Thymus (tissue), 11 donors: ENCODE results near the gene NOC3L. TPM values are rescaled to one million over a fixed set of nuclear protein-coding genes. Genes with fewer than 3 reads are reported as not detected.

Source experiments
- DNase-seq, 9 donors: peaks; one replicate each; pipeline ENCODE4 v3.0.0-alpha.2; 2013; ENCODE audit warnings: low spot score in 9 of 9, low read depth in 6 of 9, missing footprints in 1 of 9
- H3K27ac ChIP-seq, 2 donors: one replicate each; pipeline ENCODE4 v1.5.1; 2013; ENCODE audit warnings: control low read depth in 1 of 2, low read depth in 1 of 2, low read length in 1 of 2, mild to moderate bottlenecking in 1 of 2, moderate library complexity in 1 of 2
- H3K27me3 ChIP-seq, 2 donors: one replicate each; pipeline ENCODE4 v1.5.1; 2013; ENCODE audit warnings: low read length in 1 of 2; ENCODE audit not compliant: control insufficient read depth in 2 of 2, insufficient read depth in 1 of 2
- H3K36me3 ChIP-seq, 2 donors: one replicate each; pipeline ENCODE4 v1.5.1; 2013; ENCODE audit warnings: low read length in 1 of 2, mild to moderate bottlenecking in 1 of 2, moderate library complexity in 1 of 2; ENCODE audit not compliant: control insufficient read depth in 2 of 2, insufficient read depth in 2 of 2
- H3K4me1 ChIP-seq, 2 donors: one replicate each; pipeline ENCODE4 v1.5.1; 2013; ENCODE audit warnings: low read length in 2 of 2; ENCODE audit not compliant: control insufficient read depth in 2 of 2, insufficient read depth in 2 of 2
- H3K4me3 ChIP-seq, 2 donors: one replicate each; pipeline ENCODE4 v1.5.1; 2013; ENCODE audit warnings: low read length in 2 of 2, control low read depth in 1 of 2, mild to moderate bottlenecking in 1 of 2
- H3K9me3 ChIP-seq, 2 donors: one replicate each; pipeline ENCODE4 v1.5.1; 2013; ENCODE audit warnings: low read length in 1 of 2, mild to moderate bottlenecking in 1 of 2; ENCODE audit not compliant: control insufficient read depth in 2 of 2, insufficient read depth in 1 of 2
- WGBS: extraction: QIAGEN DNeasy Blood & Tissue Kit; methylation state at CpG from one replicate; pipeline ENCODE4 v1.1.7; 2013; 5-methylcytosine and 5-hydroxymethylcytosine counted together
- polyA plus RNA-seq: library from polyadenylated mRNA; stranded (reverse); fragments of 200-250 nt; gene quantifications from one replicate; pipeline ENCODE4 v1.2.3, GENCODE V29; 2013
- total RNA-seq: library from RNA; stranded (reverse); fragments of 120-200 nt; gene quantifications from one replicate; pipeline ENCODE4 v1.2.4, GENCODE V29; 2013
- donor health status: healthy.

NOC3L gene
- total and polyA plus RNA-seq, 2 donors, result 13.2 to 21.1 TPM

- H3K36me3 ChIP-seq, result peaks cover 0 to 9% of the 10 kb centered on the region in 2 donors
- no peaks in the 10 kb centered on the region for H3K9me3 ChIP-seq
- H3K27me3 ChIP-seq, result no peaks in the 10 kb centered on the region
- H3K27ac ChIP-seq, result no peak overlapping the region
- 99% methylated on average over 7 of the region's 7 CpGs for WGBS
- no peak for DNase-seq
- no peak overlapping the region for H3K4me3 ChIP-seq
- H3K4me1 ChIP-seq, result no peaks in the 10 kb centered on the region
Observed at GRCh38 chr10:94324609-94325233, 38.0 kb downstream of the NOC3L start.

DNA sequence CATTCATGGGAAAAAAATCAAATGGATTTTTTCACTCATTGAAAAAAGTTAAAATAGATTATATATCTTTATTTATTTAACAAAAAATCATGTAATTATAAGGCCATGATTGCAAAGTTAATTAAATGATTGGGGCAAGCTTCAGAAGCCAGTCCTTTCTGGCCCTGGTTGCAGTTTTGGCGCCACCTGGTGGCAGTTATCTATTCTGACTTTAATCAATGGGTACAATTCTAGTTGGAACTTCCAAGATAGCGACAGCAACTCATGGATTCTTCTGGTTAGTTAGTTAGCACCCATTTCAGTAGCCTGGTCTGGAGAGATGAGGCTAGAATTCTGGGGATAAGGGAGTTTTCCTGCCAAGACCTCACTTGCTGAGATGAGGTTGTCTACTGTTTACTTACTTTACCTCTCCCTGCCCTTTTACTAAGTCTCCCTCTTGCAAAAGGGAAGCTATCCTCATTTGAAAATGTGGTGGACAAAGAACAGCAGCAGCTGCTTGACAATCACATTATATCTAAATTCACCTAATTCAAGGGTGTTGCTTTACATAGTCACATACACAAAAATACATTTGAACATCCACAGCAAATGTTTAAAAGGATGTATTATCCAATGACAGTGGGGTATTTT, 42.3 kb downstream of the NOC3L start:
- no peak overlapping the region for H3K4me3 ChIP-seq
- peaks cover 0 to 9% of the 10 kb centered on the region in 2 donors for H3K36me3 ChIP-seq
- no peaks in the 10 kb centered on the region for H3K27me3 ChIP-seq
- 34% methylated on average over 2 of the region's 2 CpGs for WGBS
- H3K27ac ChIP-seq, result no peak overlapping the region
- no peaks in the 10 kb centered on the region for H3K4me1 ChIP-seq
- peak; percentile 23 to 67 (median 41) for DNase-seq
- H3K9me3 ChIP-seq, result no peaks in the 10 kb centered on the region

DNA sequence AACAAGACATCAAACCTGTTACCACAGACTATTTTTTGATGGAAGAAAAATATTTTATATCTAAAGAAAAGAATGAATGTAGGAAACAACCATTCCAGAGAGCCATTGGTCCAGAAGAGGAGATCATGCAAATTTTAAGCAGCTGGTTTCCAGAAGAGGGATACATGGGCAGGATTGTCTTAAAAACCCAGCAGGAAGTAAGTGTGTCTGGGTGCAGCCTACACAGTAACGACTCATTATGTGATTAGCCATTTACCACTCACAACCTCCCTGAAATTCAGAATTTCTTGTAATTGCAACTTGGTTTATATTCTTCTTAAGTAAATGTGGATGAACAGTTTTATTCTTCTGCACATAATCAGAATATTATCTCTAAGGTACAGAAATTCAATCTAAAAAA, 46.2 kb downstream of the NOC3L start:
- no peaks in the 10 kb centered on the region for H3K36me3 ChIP-seq
- peak overlapping the region in 1 of 2 donors; percentile 32 for H3K27ac ChIP-seq
- no peak overlapping the region for H3K4me3 ChIP-seq
- H3K27me3 ChIP-seq, result peaks cover 0 to 17% of the 10 kb centered on the region in 2 donors
- no peak for DNase-seq
- no peaks in the 10 kb centered on the region for H3K9me3 ChIP-seq
- H3K4me1 ChIP-seq, result no peaks in the 10 kb centered on the region
- 69% methylated on average over 1 of the region's 1 CpG for WGBS

GRCh38 chr10:94315975-94316464, 46.7 kb downstream of the NOC3L start:
- no peak overlapping the region for H3K4me3 ChIP-seq
- 95% methylated on average over 3 of the region's 3 CpGs for WGBS
- H3K9me3 ChIP-seq, result no peaks in the 10 kb centered on the region
- H3K36me3 ChIP-seq, result no peaks in the 10 kb centered on the region
- H3K27me3 ChIP-seq, result peaks cover 0 to 21% of the 10 kb centered on the region in 2 donors
- H3K4me1 ChIP-seq, result no peaks in the 10 kb centered on the region
- H3K27ac ChIP-seq, result no peak overlapping the region
- no peak for DNase-seq

GRCh38 chr10:94315024-94315451, 47.7 kb downstream of the NOC3L start:
- Histone ChIP-seq H3K4me1 (no peaks in the 10 kb centered on the region), H3K4me3 (no peak overlapping the region)
- 91% methylated on average over 3 of the region's 3 CpGs for WGBS

GRCh38 chr10:94310369-94310768, 52.4 kb downstream of the NOC3L start:
- H3K4me3 ChIP-seq, result no peak overlapping the region
- no peaks in the 10 kb centered on the region for H3K36me3 ChIP-seq
- WGBS, result 95% methylated on average over 6 of the region's 6 CpGs

More at GRCh38 chr10:94315024-94315451, 47.7 kb downstream of the NOC3L start:
- peaks cover 0 to 30% of the 10 kb centered on the region in 2 donors for H3K27me3 ChIP-seq
- no peaks in the 10 kb centered on the region for H3K9me3 ChIP-seq
- no peaks in the 10 kb centered on the region for H3K36me3 ChIP-seq
- DNase-seq, result no peak
- H3K27ac ChIP-seq, result no peak overlapping the region

DNA sequence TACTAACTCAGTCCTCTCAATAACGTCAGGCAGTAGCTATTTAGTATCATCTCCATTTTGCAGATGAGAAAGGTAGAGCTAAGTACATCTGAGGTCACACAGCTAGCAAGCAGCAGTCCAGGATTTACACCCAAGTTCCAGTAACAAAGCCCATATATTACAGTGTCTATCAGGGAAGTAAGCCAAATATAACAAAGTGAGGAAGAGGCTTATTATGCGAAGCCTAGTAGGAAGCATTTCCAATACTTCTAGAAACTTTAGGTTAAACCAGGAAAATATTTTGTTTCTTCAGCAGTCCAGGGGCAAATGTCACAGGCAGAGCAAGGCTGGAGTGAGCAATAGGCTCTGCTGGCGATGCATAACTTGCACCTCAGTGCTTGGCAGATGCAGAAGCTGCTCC, 53.9 kb downstream of the NOC3L start:
- no peak for DNase-seq
- WGBS, result 93% methylated on average over 3 of the region's 3 CpGs
- H3K36me3 ChIP-seq, result no peaks in the 10 kb centered on the region
- H3K27ac ChIP-seq, result no peak overlapping the region
- no peaks in the 10 kb centered on the region for H3K4me1 ChIP-seq
- H3K4me3 ChIP-seq, result no peak overlapping the region
- H3K27me3 ChIP-seq, result peaks cover 8 to 78% of the 10 kb centered on the region in 2 donors
- H3K9me3 ChIP-seq, result no peaks in the 10 kb centered on the region

More at GRCh38 chr10:94310369-94310768, 52.4 kb downstream of the NOC3L start:
- Histone ChIP-seq H3K4me1 (no peaks in the 10 kb centered on the region), H3K27ac (no peak overlapping the region), H3K9me3 (no peaks in the 10 kb centered on the region), H3K27me3 (peaks cover 8 to 70% of the 10 kb centered on the region in 2 donors)
- DNase-seq, result no peak

GRCh38 chr10:94307046-94307615, 55.6 kb downstream of the NOC3L start:
- H3K27me3 ChIP-seq, result peaks cover 14 to 79% of the 10 kb centered on the region in 2 donors
- H3K36me3 ChIP-seq, result no peaks in the 10 kb centered on the region
- 11% methylated on average over 5 of the region's 5 CpGs for WGBS
- H3K4me3 ChIP-seq, result no peak overlapping the region
- H3K9me3 ChIP-seq, result no peaks in the 10 kb centered on the region
- no peak overlapping the region for H3K27ac ChIP-seq
- DNase-seq, result no peak
- H3K4me1 ChIP-seq, result no peaks in the 10 kb centered on the region

- H3K9me3 ChIP-seq, result no peaks in the 10 kb centered on the region
- no peaks in the 10 kb centered on the region for H3K36me3 ChIP-seq
- no peak for DNase-seq
- no peak overlapping the region for H3K27ac ChIP-seq
- no peak overlapping the region for H3K4me3 ChIP-seq
- H3K27me3 ChIP-seq, result peaks cover 20 to 78% of the 10 kb centered on the region in 2 donors
- WGBS, result 94% methylated on average over 1 of the region's 1 CpG
- H3K4me1 ChIP-seq, result peaks cover 0 to 7% of the 10 kb centered on the region in 2 donors
Observed at GRCh38 chr10:94303929-94304328, 58.8 kb downstream of the NOC3L start.
